Activated effector memory CD4-positive, alpha-beta T cell treated with Interleukin-2 at 50 U/mL for 16 hours (primary cell): Measurements from ENCODE around the gene PSMC6.

Experiments
- DNase-seq: peaks from one replicate; pipeline ENCODE4 v3.0.0-alpha.2; 2020

Gene PSMC6

GRCh38 chr14:52706724-52707706, at the start of gene PSMC6:
PSMC6 (plus strand) TSS chr14:52707200; CDS start chr14:52707220, 20 bp downstream.
- DNase-seq: peak; percentile 92

GRCh38 chr14:52660325-52660724, 46.7 kb upstream of the PSMC6 start:
- DNase-seq: no peak

GRCh38 chr14:52660832-52661231, 46.2 kb upstream of the PSMC6 start:
- DNase-seq: no peak

- DNase-seq: no peak
Measured at GRCh38 chr14:52661314-52661713, 45.7 kb upstream of the PSMC6 start.

GRCh38 chr14:52663850-52664249, 43.1 kb upstream of the PSMC6 start:
- DNase-seq: no peak

- DNase-seq: no peak
Measured at GRCh38 chr14:52678591-52678990, 28.4 kb upstream of the PSMC6 start.

GRCh38 chr14:52683985-52684520, 22.9 kb upstream of the PSMC6 start:
- DNase-seq: no peak

GRCh38 chr14:52686176-52686575, 20.8 kb upstream of the PSMC6 start:
- no peak for DNase-seq

- DNase-seq: no peak
Measured at GRCh38 chr14:52690983-52691760, 15.8 kb upstream of the PSMC6 start.

GRCh38 chr14:52692248-52692962, 14.6 kb upstream of the PSMC6 start:
- no peak for DNase-seq

GRCh38 chr14:52693036-52693435, 14.0 kb upstream of the PSMC6 start:
- DNase-seq: no peak

- no peak for DNase-seq
Measured at GRCh38 chr14:52693532-52693931, 13.5 kb upstream of the PSMC6 start.

GRCh38 chr14:52694761-52695480, 12.1 kb upstream of the PSMC6 start:
- peak; percentile 59 for DNase-seq

GRCh38 chr14:52695481-52696091, 11.4 kb upstream of the PSMC6 start, which contains the start of gene ERO1A:
ERO1A (minus strand) TSS chr14:52695558; CDS start chr14:52695481, 77 bp downstream.
- DNase-seq: peak; percentile 56

- DNase-seq: no peak
Measured at GRCh38 chr14:52700701-52701172, 6.3 kb upstream of the PSMC6 start.

GRCh38 chr14:52701223-52701622, 5.8 kb upstream of the PSMC6 start:
- DNase-seq: no peak

GRCh38 chr14:52703225-52703624, 3.8 kb upstream of the PSMC6 start:
- DNase-seq: no peak

- DNase-seq: no peak
Measured at GRCh38 chr14:52703664-52704063, 3.3 kb upstream of the PSMC6 start.

GRCh38 chr14:52706286-52706685, 714 bp upstream of the PSMC6 start:
- DNase-seq: peak; percentile 22

- DNase-seq: no peak
Measured at GRCh38 chr14:52711666-52712065, 4.7 kb downstream of the PSMC6 start.

GRCh38 chr14:52716155-52716554, 9.2 kb downstream of the PSMC6 start:
- no peak for DNase-seq
